Activated naive CD4-positive, alpha-beta T cell treated with anti-CD3 and anti-CD28 coated beads, Interleukin-2, amount 50 U/mL, for 16 hours (primary cell): Measurements from ENCODE around the gene CLMN.
"Not testable (repeated sequence)": the region's sequence is repeated elsewhere in the genome, so short reads cannot be mapped to it uniquely, and the experiment has no call there.

Source experiments
- DNase-seq: peaks from one replicate; pipeline ENCODE4 v3.0.0-alpha.2; 2020

The CLMN gene

GRCh38 chr14:95286645-95287044 lies 33.1 kb downstream of the CLMN start:
- no peak for DNase-seq

GRCh38 chr14:95285566-95285965 lies 34.1 kb downstream of the CLMN start:
- no peak for DNase-seq

- DNase-seq = not testable (repeated sequence)
These were observed 35.9 kb downstream of the CLMN start for GRCh38 chr14:95283802-95284201.

GRCh38 chr14:95282986-95283380 lies 36.7 kb downstream of the CLMN start:
- not testable (repeated sequence) for DNase-seq

GRCh38 chr14:95282354-95282985 lies 37.2 kb downstream of the CLMN start:
- DNase-seq = no peak

- DNase-seq = no peak
These were observed 38.0 kb downstream of the CLMN start for GRCh38 chr14:95281560-95282176.

- no peak for DNase-seq
These were observed 44.2 kb downstream of the CLMN start for GRCh38 chr14:95275494-95275893.

GRCh38 chr14:95274874-95275273 lies 44.8 kb downstream of the CLMN start:
- DNase-seq = no peak

GRCh38 chr14:95274279-95274678 lies 45.4 kb downstream of the CLMN start:
- no peak for DNase-seq

GRCh38 chr14:95273001-95273978 lies 46.4 kb downstream of the CLMN start:
- DNase-seq = no peak

- no peak for DNase-seq
These were observed 47.7 kb downstream of the CLMN start for GRCh38 chr14:95272057-95272456.

- no peak for DNase-seq
These were observed 49.5 kb downstream of the CLMN start for GRCh38 chr14:95270203-95270602.

- no peak for DNase-seq
These were observed 50.2 kb downstream of the CLMN start for GRCh38 chr14:95269493-95269892.

- DNase-seq = no peak
These were observed 51.4 kb downstream of the CLMN start for GRCh38 chr14:95268350-95268749.

GRCh38 chr14:95267306-95267705 lies 52.4 kb downstream of the CLMN start:
- DNase-seq = no peak

GRCh38 chr14:95265106-95266094 lies 54.3 kb downstream of the CLMN start:
- DNase-seq = peak; percentile 48

GRCh38 chr14:95264271-95264973 lies 55.3 kb downstream of the CLMN start:
- DNase-seq = no peak

GRCh38 chr14:95263527-95264231 lies 56.0 kb downstream of the CLMN start:
- DNase-seq = no peak

GRCh38 chr14:95262511-95262891 lies 57.2 kb downstream of the CLMN start:
- no peak for DNase-seq

- no peak for DNase-seq
These were observed 57.8 kb downstream of the CLMN start for GRCh38 chr14:95261616-95262510.
